ENCODE data around the gene GNAT1. TPM values are rescaled to one million over a fixed set of nuclear protein-coding genes. Genes with fewer than 3 reads are reported as not detected.
A peak's percentile ranks its signal among the peaks of the same experiment; 100 is the strongest.

The GNAT1 gene
- total RNA-seq, 2 donors from 2014 or later = not detected

GRCh38 chr3:50194128-50194902 is 2.9 kb downstream of the GNAT1 start:
- peak; percentile 49 to 62 for DNase-seq
- intact Hi-C loops (cut with DNase I, micrococcal nuclease) = loop anchor here (5.0 to 10.0 kb wide), 2 partner anchors 78 to 80 kb away; partner anchors contain the start of gene LSMEM2 (in 1 of the 2)
- ATAC-seq = peak; percentile 58

GRCh38 chr3:50194903-50195500 is 3.6 kb downstream of the GNAT1 start:
- DNase-seq = no peak
- intact Hi-C loops (cut with DNase I, micrococcal nuclease) = loop anchor here (5.0 to 10.0 kb wide), 2 partner anchors 77 to 80 kb away; partner anchors contain the start of gene LSMEM2 (in 1 of the 2)
- no peak for ATAC-seq

GRCh38 chr3:50195501-50196252 is 4.3 kb downstream of the GNAT1 start:
- ATAC-seq (peak; percentile 42), DNase-seq (no peak)
- intact Hi-C loops (cut with DNase I, micrococcal nuclease) = loop anchor here in 1 of 2 donors (10.0 kb wide), 1 partner anchor 79 kb away; the partner anchor contains the start of gene LSMEM2

GRCh38 chr3:50196253-50196801 is 4.9 kb downstream of the GNAT1 start:
- intact Hi-C loops (cut with DNase I, micrococcal nuclease) = loop anchor here in 1 of 2 donors (10.0 kb wide), 1 partner anchor 78 kb away; the partner anchor contains the start of gene LSMEM2
- ATAC-seq (no peak), DNase-seq (no peak)

- peak; percentile 40 for ATAC-seq
- intact Hi-C loops (cut with DNase I, micrococcal nuclease) = no loop called here
- no peak for DNase-seq
Observed at GRCh38 chr3:50201573-50202315, 10.3 kb downstream of the GNAT1 start.

GRCh38 chr3:50202353-50203112 is 11.1 kb downstream of the GNAT1 start:
- ATAC-seq = no peak
- DNase-seq = no peak
- intact Hi-C loops (cut with DNase I, micrococcal nuclease) = no loop called here

- intact Hi-C loops (cut with DNase I, micrococcal nuclease) = no loop called here
- DNase-seq = no peak
- ATAC-seq = no peak
Observed at GRCh38 chr3:50203113-50203808, 11.9 kb downstream of the GNAT1 start.

- ATAC-seq = no peak
- intact Hi-C loops (cut with DNase I, micrococcal nuclease) = no loop called here
Observed at GRCh38 chr3:50203809-50204803, 12.7 kb downstream of the GNAT1 start.

GRCh38 chr3:50204804-50205412 is 13.5 kb downstream of the GNAT1 start, which contains the start of gene SLC38A3:
Gene SLC38A3 (plus strand): TSS chr3:50205271. CDS start chr3:50214200, 8,929 bp downstream.
- DNase-seq (peak in 1 of 2 donors; percentile 12), ATAC-seq (peak; percentile 62)
- intact Hi-C loops (cut with DNase I, micrococcal nuclease) = no loop called here

More at GRCh38 chr3:50203809-50204803, 12.7 kb downstream of the GNAT1 start:
- no peak for DNase-seq

- DNase-seq (peak in 1 of 2 donors; percentile 43), ATAC-seq (peak; percentile 56)
- intact Hi-C loops (cut with DNase I, micrococcal nuclease) = no loop called here
Observed at GRCh38 chr3:50205413-50206276, 14.2 kb downstream of the GNAT1 start.

- intact Hi-C loops (cut with DNase I, micrococcal nuclease) = no loop called here
- DNase-seq (no peak), ATAC-seq (no peak)
Observed at GRCh38 chr3:50207359-50208042, 16.1 kb downstream of the GNAT1 start.

GRCh38 chr3:50208677-50209344 is 17.4 kb downstream of the GNAT1 start:
- intact Hi-C loops (cut with DNase I, micrococcal nuclease) = no loop called here
- DNase-seq = no peak
- no peak for ATAC-seq

- DNase-seq (no peak), ATAC-seq (no peak)
- intact Hi-C loops (cut with DNase I, micrococcal nuclease) = no loop called here
Observed at GRCh38 chr3:50210176-50210509, 18.7 kb downstream of the GNAT1 start.
